Measurements from ENCODE around the gene BEGAIN.

Gene BEGAIN

GRCh38 chr14:100546051-100546443 is 41.2 kb downstream of the BEGAIN start:
- no peak for DNase-seq

- DNase-seq, result no peak
Measured at GRCh38 chr14:100545359-100545758, 41.9 kb downstream of the BEGAIN start.

- no peak for DNase-seq
Measured at GRCh38 chr14:100544506-100545141, 42.6 kb downstream of the BEGAIN start.

- no peak for DNase-seq
Measured at GRCh38 chr14:100543471-100544455, 43.5 kb downstream of the BEGAIN start.

- no peak for DNase-seq
Measured at GRCh38 chr14:100542619-100543205, 44.5 kb downstream of the BEGAIN start.

GRCh38 chr14:100541621-100542560 is 45.3 kb downstream of the BEGAIN start:
- no peak for DNase-seq

- no peak for DNase-seq
Measured at GRCh38 chr14:100540926-100541620, 46.1 kb downstream of the BEGAIN start.

GRCh38 chr14:100540141-100540925 is 46.9 kb downstream of the BEGAIN start:
- no peak for DNase-seq

GRCh38 chr14:100539766-100540140 is 47.5 kb downstream of the BEGAIN start:
- no peak for DNase-seq

- DNase-seq, result no peak
Measured at GRCh38 chr14:100539003-100539660, 48.1 kb downstream of the BEGAIN start.

- DNase-seq, result no peak
Measured at GRCh38 chr14:100538351-100539002, 48.7 kb downstream of the BEGAIN start.

- DNase-seq, result no peak
Measured at GRCh38 chr14:100537446-100538350, 49.5 kb downstream of the BEGAIN start.

GRCh38 chr14:100536721-100537445 is 50.3 kb downstream of the BEGAIN start:
- DNase-seq, result no peak

GRCh38 chr14:100536121-100536510 is 51.1 kb downstream of the BEGAIN start:
- DNase-seq, result no peak

- DNase-seq, result no peak
Measured at GRCh38 chr14:100535287-100536120, 51.7 kb downstream of the BEGAIN start.

GRCh38 chr14:100534528-100535286 is 52.5 kb downstream of the BEGAIN start:
- no peak for DNase-seq

Data from CD4-positive, alpha-beta T cell treated with Interleukin-12 subunit alpha and Interleukin-12 subunit beta, for 1 hour (primary cell).